Chondrocyte (in vitro differentiated cells): ENCODE data around the gene CD200. TPM values are rescaled to one million over a fixed set of nuclear protein-coding genes. Genes with fewer than 3 reads are reported as not detected.
"Not testable (repeated sequence)": the region's sequence is repeated elsewhere in the genome, so short reads cannot be mapped to it uniquely, and the experiment has no call there.

Experiments
- DNase-seq: peaks from one replicate; pipeline ENCODE4 v3.0.0; 2021; ENCODE audit warnings: mixed read lengths, low spot score
- H3K27ac Mint-ChIP-seq: one replicate; pipeline ENCODE4 v1.8.0; 2021; ENCODE audit warnings: mild to moderate bottlenecking, moderate library complexity, mixed read lengths; ENCODE audit not compliant: unreplicated experiment
- H3K27me3 Mint-ChIP-seq: 2 replicates; pipeline ENCODE4 v1.8.0; 2021; ENCODE audit warnings: low read depth, mixed read lengths
- H3K36me3 Mint-ChIP-seq: 2 replicates; pipeline ENCODE4 v1.8.0; 2021; ENCODE audit warnings: low read depth, mixed read lengths
- H3K4me1 Mint-ChIP-seq: 2 replicates; pipeline ENCODE4 v1.8.0; 2021; ENCODE audit warnings: low read depth, mild to moderate bottlenecking, mixed read lengths
- H3K4me3 Mint-ChIP-seq: one replicate; pipeline ENCODE4 v1.8.0; 2021; ENCODE audit warnings: mild to moderate bottlenecking, moderate library complexity, mixed read lengths; ENCODE audit not compliant: unreplicated experiment
- H3K9me3 Mint-ChIP-seq: 2 replicates; pipeline ENCODE4 v1.8.0; 2021; ENCODE audit warnings: low read depth, mixed read lengths
- CTCF ChIP-seq: fragments of 200-600 bp; sonication (generic); IDR thresholded peaks from 2 replicates; pipeline ENCODE4 v1.5.0; 2021; ENCODE audit warnings: antibody characterized with exemption, mild to moderate bottlenecking, moderate library complexity
- total RNA-seq: library from RNA; stranded (reverse); gene quantifications from 3 replicates; pipeline ENCODE4 v1.2.1, GENCODE V29; 2021

The CD200 gene
- total RNA-seq, 1 donor from 2014 or later = 1.7 TPM

GRCh38 chr3:112394003-112394640, 61.2 kb downstream of the CD200 start:
- no peaks in the 10 kb centered on the region for H3K27me3 Mint-ChIP-seq
- DNase-seq = no peak
- H3K4me1 Mint-ChIP-seq = peaks cover 48% of the 10 kb centered on the region
- H3K4me3 Mint-ChIP-seq = no peak overlapping the region
- TF ChIP-seq CTCF = no peak
- H3K36me3 Mint-ChIP-seq = no peaks in the 10 kb centered on the region
- peaks cover 5% of the 10 kb centered on the region for H3K9me3 Mint-ChIP-seq
- H3K27ac Mint-ChIP-seq = peak overlapping the region; percentile 46

GRCh38 chr3:112395181-112395895, 62.4 kb downstream of the CD200 start:
- no peaks in the 10 kb centered on the region for H3K27me3 Mint-ChIP-seq
- no peak overlapping the region for H3K4me3 Mint-ChIP-seq
- no peak for DNase-seq
- no peak overlapping the region for H3K27ac Mint-ChIP-seq
- H3K36me3 Mint-ChIP-seq = no peaks in the 10 kb centered on the region
- H3K4me1 Mint-ChIP-seq = peaks cover 43% of the 10 kb centered on the region
- TF ChIP-seq CTCF = no peak
- H3K9me3 Mint-ChIP-seq = peaks cover 5% of the 10 kb centered on the region

- no peak for DNase-seq
- TF ChIP-seq CTCF = no peak
- no peaks in the 10 kb centered on the region for H3K27me3 Mint-ChIP-seq
- peaks cover 40% of the 10 kb centered on the region for H3K4me1 Mint-ChIP-seq
- H3K36me3 Mint-ChIP-seq = no peaks in the 10 kb centered on the region
- H3K4me3 Mint-ChIP-seq = no peak overlapping the region
- H3K27ac Mint-ChIP-seq = no peak overlapping the region
- H3K9me3 Mint-ChIP-seq = peaks cover 5% of the 10 kb centered on the region
These were observed 62.9 kb downstream of the CD200 start for GRCh38 chr3:112395896-112396290.

GRCh38 chr3:112397556-112397955, 64.6 kb downstream of the CD200 start:
- Mint-ChIP-seq H3K4me1 (peaks cover 25% of the 10 kb centered on the region), H3K27me3 (no peaks in the 10 kb centered on the region), H3K9me3 (peaks cover 2% of the 10 kb centered on the region), H3K4me3 (no peak overlapping the region), H3K36me3 (no peaks in the 10 kb centered on the region), H3K27ac (no peak overlapping the region)
- no peak for DNase-seq
- TF ChIP-seq CTCF = no peak

- TF ChIP-seq CTCF = no peak
- Mint-ChIP-seq H3K4me1 (peaks cover 18% of the 10 kb centered on the region), H3K9me3 (no peaks in the 10 kb centered on the region), H3K36me3 (no peaks in the 10 kb centered on the region), H3K27ac (no peak overlapping the region), H3K27me3 (no peaks in the 10 kb centered on the region), H3K4me3 (no peak overlapping the region)
- DNase-seq = no peak
These were observed 66.1 kb downstream of the CD200 start for GRCh38 chr3:112399064-112399463.

GRCh38 chr3:112399554-112399953, 66.6 kb downstream of the CD200 start:
- not testable (repeated sequence) for H3K27me3 Mint-ChIP-seq, H3K9me3 Mint-ChIP-seq, DNase-seq, H3K4me3 Mint-ChIP-seq, H3K27ac Mint-ChIP-seq, H3K36me3 Mint-ChIP-seq
- H3K4me1 Mint-ChIP-seq = peaks cover 13% of the 10 kb centered on the region

GRCh38 chr3:112400317-112400716, 67.4 kb downstream of the CD200 start:
- not testable (repeated sequence) for H3K9me3 Mint-ChIP-seq, H3K36me3 Mint-ChIP-seq, H3K27me3 Mint-ChIP-seq, H3K27ac Mint-ChIP-seq, DNase-seq, H3K4me3 Mint-ChIP-seq
- H3K4me1 Mint-ChIP-seq = peaks cover 10% of the 10 kb centered on the region
